Activated effector memory CD4-positive, alpha-beta T cell treated with anti-CD3 and anti-CD28 coated beads, Interleukin-2, amount 50 U/mL, for 16 hours (primary cell): ENCODE data around the gene C1orf53.
"Not testable (repeated sequence)": the region's sequence is repeated elsewhere in the genome, so short reads cannot be mapped to it uniquely, and the experiment has no call there.

ENCODE experiments used
- DNase-seq: peaks from one replicate; pipeline ENCODE4 v3.0.0-alpha.2; 2020

The C1orf53 gene

DNA sequence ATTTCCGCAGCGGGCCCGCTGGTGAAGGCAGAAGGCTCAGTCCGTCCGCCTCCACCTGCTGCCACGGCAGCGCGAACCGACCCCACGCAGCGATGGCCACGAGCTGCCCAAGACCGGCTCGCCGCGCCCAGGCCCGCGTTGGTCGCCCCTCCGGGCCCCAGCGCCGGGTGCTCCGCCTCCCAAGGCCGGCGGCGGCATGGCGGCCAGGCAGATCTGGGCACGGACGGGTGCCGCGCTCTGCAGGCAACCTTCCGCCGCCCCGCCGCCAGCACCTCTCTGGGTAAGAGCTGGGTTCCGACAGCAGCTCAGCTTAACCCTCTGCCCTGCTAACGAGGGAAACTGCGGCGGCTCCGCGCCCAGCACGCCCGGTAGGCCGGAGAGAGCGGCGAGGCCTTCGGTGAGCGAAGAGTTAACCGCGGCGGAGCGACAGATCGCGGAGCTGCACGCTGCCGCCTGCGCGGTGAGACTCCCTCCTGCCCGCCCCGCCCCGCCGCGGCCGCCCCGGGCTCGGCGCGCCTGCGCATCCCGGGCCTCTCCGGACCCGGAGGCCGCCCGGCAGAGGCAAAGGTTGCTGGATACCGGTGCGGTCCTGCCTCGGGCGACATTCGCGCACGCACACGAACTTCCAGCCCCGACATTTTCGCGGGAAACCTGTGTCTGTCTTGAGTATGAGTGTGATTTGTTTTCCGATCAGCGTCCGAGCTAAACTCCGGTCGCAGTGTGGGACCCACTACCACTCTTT lies at the start of gene C1orf53:
Gene C1orf53 (plus strand): TSS at position 177 of the 742 bp plus-strand sequence. CDS start 20 bp downstream, at position 197.
- DNase-seq: peak; percentile 92

DNA sequence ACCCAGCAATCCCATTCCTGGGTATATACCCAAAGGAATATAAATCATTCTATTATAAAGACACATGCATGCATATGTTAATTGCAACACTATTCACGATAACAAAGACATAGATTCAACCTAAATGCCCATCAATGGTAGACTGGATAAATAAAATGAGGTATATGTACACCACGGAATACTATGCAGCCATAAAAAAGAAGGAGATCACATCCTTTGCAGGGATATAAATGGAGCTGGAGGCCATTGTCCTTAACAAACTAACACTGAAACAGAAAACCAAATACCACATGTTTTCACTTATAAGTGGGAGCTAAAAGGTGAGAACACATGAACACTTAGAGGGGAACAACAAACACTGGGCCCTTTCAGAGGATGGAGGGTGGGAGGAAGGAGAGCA lies 46.7 kb upstream of the C1orf53 start:
- not testable (repeated sequence) for DNase-seq

DNA sequence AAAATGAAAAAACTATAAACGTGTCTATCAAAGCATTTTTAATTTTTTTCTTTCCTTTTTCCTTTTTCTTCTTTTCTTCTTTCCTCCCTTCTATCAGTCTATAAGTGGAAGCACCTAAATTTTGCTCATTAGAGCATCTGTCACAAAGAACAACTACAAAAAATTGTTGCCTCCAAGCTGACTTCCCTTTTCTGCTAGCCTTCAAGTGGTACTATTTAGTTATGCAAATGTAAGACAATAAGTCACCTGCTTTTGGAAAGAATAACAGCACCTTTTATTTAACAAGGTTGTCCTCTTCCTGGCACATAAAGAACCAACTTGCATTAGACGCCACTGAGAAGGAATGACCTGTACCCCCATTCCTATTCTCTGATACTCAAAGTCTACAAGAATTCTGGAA lies 45.0 kb upstream of the C1orf53 start:
- no peak for DNase-seq

DNA sequence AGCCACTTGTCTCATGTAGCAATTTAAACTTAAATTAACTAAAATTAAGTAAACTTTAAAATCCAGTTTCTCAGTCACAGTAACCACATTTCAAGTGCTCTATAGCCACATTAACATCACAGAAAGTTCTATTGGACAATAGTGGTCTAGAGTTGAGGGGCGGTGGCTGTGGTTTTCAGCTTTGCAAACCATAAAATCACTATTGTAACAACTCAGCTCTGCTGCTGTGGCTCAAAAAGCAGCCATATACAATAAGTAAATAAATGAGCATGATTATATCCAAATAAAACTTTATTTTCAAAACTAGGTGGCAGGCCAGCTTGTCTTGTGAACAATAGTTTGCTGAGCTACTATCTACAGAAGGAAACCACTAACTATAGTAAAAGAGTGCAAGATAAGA lies 43.4 kb upstream of the C1orf53 start:
- no peak for DNase-seq

DNA sequence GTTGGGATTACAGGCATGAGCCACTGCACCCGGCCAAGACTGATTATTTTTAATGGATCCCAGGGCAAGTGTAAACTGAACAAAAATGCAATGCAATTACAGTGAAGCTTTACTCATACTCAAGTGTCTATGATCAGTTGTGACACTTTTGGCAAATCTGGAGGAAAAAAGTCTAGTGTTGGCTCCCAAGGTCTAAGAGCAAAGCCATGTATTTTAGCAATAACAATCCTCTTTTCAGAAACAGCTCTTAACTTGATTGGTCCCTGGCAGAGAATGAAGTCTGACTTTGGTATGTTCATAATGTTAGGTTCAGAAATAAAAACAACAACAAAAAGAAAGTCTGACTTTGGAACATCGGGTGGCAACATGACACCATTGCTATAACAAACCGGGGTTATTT lies 40.2 kb upstream of the C1orf53 start:
- DNase-seq: no peak

DNA sequence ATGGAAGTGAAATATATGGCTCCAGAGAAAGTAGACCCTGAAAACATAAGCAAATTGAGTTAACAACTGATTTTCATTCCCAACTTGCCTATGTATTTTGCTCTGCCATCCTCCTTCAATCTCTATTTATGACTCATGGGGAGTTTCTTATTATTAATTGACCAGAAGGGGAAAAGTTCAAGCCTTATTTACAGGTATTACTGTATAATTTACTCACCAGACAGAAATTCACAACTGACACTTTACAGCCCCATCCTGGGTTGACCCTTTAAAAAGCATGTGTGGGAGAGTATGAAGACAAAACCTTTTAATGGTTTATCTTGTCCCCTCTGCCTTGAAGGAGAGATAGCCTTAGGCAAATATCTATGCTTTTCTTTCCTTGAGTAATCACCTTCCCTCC lies 39.8 kb upstream of the C1orf53 start:
- DNase-seq: no peak

DNA sequence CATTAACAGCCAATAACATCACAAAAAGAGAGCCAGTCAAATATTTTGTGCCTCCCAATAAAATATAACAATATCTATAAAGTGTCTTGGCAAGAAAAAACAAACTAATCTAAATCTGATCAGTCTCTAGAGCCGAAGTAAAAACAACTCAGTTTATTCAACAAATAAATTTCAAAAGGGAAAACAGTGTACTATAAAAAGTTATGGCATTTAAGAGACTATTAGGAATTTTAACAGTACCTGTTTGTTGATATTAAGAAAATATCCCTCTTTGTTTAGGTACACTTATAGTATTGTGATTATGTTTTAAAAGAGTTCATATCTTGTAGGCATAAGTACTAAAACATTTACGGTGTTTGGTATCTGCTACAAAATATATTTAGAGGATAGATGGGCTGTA lies 36.6 kb upstream of the C1orf53 start:
- DNase-seq: no peak

DNA sequence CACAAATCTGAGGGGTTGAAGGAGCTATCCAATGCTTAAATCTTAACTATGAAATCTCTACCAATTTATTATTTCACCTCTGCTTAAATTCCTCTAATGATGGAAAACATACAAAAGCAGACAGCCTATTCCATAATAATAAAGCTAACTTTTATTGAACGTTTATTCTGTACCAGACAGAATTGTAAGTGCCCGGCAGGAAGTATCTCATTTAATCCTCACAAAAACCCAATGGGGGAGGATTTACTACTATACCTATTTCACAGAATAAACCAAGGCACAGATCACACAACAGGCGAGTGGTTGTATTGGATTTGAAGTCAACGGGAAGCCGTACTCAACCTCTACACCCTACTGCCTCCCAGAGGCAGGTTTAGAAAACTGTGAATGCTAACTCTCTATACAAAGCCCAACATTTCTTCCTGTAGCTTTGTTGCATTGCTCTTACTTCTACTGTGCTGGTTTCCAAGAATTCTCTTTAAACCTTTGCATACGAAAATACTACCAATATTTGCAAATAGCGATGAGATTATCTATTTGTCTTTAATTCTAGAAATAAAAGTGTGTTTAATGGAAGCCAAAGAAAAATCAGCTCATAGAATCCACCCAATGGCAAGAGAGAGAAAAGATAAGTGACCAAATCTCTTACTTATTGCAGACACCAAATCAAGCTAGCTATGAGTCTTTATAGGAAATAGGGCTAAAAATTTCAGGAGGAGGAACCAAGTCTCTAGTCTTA lies 33.5 kb upstream of the C1orf53 start:
- peak; percentile 68 for DNase-seq

DNA sequence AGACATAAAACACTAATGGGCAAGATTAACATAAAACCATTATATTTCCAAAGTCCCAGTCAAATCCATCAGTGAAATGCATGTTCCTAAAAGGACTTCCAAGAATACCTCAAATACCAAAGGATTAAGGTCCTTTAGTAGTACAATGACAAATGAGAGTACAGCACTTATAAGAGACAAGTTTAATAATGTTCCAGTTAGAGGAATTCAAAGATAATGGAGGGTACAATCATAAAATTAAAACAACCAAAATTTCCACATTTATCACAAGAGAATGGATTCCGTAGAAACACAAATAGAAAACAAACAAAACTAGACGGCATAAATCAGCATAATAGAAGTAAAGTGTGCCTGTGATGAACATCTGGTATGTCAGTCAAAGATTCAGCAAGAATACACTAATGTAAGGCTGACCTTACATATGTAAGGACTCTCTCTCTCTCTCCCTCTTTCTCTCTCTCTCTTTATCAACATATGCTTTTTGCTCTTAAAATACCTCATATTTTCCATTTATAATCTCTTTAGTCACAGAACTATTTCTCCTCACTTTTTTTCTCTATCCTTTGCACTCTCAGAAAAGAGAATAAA lies 32.8 kb upstream of the C1orf53 start:
- no peak for DNase-seq

DNA sequence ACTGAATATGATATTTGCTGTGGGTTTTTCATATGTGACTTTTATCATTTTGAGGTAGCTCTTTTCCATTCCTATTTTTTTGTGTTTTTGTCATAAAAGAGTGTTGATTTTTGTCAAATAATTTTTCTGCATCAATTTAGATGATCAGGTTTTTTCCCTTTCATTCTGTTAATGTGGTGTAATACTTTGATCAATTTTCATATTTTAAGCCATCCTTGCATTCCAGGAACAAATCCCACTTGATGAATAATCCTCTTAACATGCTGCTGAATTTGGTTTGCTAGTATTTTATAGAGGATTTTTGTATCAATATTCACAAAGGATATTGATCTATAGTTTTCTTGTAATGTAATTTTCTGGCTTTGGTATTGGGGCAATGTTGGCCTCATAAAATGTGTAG lies 25.5 kb upstream of the C1orf53 start:
- no peak for DNase-seq

DNA sequence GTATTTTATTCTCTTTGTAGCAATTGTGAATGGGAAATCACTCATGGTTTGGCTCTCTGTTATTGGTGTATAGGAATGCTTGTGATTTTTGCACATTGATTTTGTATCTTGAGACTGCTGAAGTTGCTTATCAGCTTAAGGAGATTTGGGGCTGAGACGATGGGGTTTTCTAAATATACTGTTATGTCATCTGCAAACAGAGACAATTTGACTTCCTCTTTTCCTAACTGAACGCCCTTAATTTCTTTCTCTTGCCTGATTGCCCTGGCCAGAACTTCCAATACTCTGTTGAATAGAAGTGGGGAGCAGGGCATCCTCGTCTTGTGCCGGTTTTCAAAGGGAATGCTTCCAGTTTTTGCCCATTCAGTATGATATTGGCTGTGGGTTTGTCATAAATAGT lies 22.0 kb upstream of the C1orf53 start:
- DNase-seq: not testable (repeated sequence)

DNA sequence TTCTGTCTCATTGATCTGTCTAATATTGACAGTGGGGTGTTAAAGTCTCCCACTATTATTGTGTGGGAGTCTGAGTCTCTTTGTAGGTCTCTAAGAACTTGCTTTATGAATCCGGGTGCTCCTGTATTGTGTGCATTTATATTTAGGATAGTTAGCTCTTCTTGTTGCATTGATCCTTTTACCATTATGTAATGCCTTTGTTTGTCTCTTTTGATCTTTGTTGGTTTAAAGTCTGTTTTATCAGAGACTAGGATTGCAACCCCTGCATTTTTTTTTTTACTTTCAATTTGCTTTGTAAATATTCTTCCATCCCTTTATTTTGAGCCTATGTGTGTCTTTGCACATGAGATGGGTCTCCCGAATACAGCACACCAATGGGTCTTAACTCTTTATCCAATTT lies 20.2 kb upstream of the C1orf53 start:
- not testable (repeated sequence) for DNase-seq

DNA sequence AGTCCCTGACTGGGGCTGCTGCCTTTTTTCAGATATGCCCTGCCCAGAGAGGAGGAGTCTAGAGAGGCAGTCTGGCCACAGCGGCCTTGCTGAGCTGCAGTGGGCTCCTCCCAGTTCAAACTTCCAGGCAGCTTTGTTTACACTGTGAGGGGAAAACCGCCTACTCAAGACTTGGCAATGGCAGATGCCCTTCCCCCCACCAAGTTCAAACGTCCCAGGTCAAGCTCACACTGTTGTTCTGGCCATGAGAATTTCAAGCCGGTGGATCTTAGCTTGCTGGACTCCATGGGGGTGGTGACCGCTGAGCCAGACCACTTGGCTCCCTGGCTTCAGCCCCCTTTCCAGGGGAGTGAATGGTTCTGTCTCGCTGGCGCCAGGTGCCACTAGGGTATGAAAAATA lies 18.3 kb upstream of the C1orf53 start:
- DNase-seq: no peak

DNA sequence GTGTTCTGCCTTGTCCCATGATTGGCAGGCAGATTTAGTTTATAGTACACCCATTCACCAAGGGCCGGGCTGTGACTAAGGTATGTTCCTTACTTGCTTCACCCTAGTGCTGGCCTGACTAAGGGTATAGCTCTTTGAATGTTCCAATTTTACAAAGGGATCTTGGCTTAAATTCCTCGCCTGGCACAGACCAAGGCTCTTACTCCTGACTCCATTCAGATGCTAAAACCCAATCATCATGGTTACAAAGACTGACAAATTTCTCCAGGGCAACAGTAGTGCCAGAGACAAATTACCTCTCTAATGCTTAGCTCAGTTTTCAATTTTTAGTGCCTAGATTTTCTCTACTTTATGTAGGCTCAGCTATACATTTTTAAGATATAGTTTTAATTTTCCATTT lies 11.5 kb upstream of the C1orf53 start:
- no peak for DNase-seq

DNA sequence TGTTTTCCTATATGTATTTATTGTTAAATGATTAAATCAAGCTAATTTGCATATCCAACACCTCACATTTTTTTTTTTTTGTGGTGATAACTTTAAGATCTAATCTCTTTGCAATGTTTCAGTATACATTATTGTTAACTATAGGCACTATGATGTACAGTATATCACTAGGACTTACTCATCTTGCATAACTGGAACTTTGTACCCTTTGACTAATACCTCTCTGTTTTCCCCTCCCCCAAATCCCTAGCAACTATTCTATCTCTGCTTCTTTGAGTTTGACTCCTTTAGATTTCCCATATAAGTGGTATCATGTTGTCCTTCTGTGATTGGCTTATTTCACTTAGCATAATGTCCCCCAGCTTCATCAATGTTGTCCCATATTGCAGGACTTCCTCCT lies 9.7 kb upstream of the C1orf53 start:
- DNase-seq: no peak

DNA sequence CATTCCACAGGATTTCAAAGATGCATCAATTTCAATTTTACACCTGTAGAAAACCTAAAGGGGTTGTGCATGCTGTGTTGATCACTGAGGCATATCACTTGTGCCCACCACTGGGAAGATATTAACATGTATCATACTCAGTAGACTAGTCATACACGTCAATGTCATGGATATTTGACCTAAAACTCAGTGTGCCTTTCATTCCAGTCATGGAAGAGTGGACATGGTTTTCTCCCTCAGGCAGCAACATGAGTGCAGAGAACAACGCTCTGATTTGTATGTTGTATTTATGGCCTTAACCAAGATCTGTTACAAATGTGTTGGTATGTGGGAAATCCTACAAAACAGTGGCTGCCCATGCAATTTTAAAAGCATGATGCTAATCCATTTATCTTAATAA lies 6.1 kb upstream of the C1orf53 start:
- DNase-seq: no peak

DNA sequence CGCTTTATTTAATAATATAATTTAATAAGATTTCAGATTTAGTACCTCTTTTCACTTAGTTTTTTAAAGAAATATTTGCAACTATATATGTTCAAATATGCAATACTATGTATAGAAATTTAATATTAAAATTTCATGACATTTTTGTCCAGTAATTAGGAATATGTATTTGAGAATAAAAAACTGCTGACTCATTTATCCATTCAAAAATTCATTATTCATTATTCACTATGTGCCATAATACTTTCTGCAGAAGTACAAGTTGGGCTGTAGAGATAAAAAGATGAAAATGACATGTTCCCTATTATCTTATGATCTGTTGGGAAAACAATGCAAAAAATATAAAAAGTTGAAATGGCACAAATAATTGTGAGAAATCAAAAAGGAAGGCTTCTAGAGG lies 3.4 kb upstream of the C1orf53 start:
- no peak for DNase-seq

DNA sequence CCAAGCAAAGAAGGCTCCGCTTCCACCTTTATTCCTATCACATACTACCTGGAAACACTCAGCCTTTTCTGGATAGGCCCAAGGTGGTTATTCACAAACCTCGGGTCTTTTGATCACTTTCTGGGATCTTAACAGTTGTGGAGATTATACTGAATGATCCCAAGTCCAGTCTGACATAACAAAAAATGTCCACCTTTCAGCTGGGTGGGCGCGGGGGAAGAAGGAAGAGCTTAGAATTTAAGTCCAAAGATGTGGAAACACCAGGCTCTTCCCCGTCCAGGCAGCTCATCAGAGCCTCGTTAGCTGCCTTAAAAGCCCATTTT lies 338 bp upstream of the C1orf53 start:
- DNase-seq: no peak

DNA sequence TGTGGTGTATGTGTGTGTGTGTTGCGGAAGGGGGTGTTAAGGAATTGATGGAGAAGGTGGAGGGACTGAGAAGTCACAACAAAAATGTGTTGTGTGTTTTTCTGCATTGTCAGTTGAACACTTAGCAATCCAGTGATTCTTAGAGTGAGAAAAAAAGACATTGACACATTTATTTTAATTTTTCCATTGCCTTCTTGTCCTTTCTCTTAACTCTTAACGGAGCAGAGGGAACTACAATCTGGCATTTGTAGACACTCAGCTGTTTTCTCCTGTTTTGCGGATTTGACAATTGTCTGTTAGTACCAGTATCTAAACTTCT lies 725 bp downstream of the C1orf53 start:
- DNase-seq: no peak

DNA sequence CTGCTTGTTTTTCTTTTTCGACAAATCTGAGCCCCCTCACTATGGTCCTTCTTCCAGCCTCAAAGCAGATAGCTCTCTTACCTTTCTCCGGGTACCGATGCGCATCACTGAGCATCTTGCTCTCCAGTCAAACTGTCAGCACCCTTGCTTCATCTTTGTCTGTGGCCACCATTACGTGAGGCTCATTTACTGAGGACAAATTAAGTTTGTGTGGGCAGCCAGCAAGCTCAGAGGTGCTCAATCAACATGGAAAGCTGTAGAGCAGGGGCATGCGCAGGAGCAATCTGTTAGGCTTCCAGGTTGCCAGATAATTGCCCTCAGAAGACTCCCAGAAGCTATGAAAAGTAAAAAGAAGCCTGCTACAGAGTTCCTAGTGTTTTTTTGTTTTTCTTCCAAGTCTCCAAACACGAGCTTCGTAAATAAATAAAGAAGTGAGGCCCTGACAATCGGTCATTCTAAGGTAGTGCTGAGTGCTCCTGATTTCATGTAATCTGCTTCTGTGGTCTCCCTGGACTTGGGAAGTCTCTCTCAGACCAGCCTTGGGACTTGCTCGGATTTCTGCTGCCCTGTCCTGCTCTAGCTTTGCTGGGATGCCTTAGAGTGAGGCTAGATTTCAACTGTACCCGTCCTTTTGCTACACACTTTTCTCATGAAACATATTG lies 1.8 kb downstream of the C1orf53 start:
- DNase-seq: no peak

DNA sequence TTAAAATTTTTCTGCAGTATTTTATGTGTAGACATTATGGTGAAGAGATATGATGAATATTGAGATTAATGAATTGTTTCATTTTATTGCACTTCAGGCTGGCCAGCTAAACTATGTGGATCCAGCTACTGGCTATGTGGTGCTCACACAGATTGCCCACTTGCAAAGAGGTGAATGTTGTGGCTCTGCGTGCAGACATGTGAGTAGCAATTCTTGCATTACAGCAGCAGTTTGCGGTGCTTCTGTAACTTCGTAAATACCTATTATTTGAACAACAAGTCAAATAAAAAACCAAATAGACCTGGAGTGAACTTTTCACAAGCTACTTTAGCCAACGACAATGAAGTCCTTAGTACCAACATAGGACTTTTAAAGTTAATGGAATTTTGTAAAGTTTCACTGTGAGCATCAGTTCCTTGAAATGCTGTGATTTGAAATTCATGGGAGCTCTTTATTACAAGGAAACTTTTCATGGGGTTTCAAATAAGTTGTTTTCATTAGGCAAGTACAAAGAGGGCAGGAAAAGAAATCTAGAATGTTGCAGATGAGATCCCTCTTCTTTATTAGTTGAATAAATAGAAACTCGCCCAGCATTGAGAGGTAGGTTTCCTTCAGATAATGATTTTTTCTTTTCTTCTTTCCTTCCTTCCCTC lies 3.4 kb downstream of the C1orf53 start:
- no peak for DNase-seq

DNA sequence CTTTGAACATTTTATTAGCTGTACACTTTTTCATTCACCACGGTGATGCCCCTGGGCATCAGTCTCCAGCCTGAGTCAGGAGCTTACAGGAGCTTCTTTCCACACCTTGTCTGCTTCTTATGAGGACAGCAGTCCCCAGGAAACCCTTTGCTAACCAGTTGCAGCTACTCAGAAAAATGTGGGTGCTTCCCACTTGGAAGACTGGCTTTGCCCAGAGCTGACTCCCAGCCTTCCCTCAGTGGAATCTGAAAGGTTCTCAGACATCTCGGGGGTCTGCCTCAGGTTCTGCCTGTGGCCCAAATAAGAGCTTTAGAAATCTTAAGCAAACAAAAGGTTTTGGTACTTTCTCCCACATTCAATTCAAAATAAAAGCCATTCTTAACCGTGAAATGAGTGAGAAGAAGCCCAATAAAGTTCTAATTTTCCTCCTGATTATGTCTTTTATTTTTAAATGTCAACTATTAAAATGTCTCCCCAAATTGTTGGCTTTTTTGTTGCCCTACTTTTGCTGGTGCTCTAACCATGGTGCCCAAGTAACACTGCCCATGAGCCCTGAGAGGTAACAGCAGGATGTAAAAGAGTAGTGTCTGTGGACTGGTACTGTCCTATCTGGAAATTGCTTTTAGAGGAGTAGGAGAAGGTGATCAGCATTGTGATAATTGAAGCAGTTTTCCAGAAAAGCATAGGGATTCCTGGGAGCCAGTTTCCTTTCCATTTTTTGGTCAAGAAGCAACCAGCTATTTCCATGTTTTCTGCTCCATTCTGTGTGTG lies 5.6 kb downstream of the C1orf53 start:
- DNase-seq: no peak
